ENCODE results near the gene CDKN1C. TPM values are rescaled to one million over a fixed set of nuclear protein-coding genes. Genes with fewer than 3 reads are reported as not detected.

The CDKN1C gene
- total and polyA plus RNA-seq, 2 of the 8 experiments (the other 6 are each of a cell fraction or from before 2014, with no cell fraction given), result 12.8 to 14.1 TPM

DNA sequence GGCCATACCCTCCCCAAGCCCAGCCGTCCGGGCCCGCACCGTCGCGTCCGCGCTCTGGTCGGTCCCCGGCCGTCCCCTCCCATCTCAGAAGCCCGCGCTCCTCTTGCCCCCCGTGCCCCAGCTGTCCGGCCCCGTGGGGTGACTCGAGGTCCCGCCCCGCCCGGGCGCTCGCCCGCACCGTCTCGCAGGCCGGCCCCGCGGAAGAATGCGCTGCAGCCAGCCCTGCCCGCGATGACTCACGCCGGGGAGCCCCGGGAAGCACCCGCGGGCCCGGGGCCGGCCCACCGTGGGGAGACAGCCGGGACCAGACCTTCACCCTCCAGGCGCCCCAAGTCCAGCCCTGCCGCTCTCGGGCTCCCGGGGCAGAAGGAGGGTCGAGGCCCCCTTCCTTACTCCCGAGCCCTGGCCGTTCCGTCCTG, 44.0 kb upstream of the CDKN1C start (continued):
- no peak for TF ChIP-seq POLR2AphosphoS5 (IDR thresholded peaks at IDR 0.05; ENCODE audit: low read depth, low read length)
- TF ChIP-seq YY1 (IDR thresholded peaks at IDR 0.05; ENCODE audit: low read depth, low read length), result no peak
- TF ChIP-seq CBX8 (IDR thresholded peaks at IDR 0.05; ENCODE audit: borderline replicate concordance, low read depth, low read length), result no peak

Data from H1 (cell line).